ENCODE data around the gene METTL15.

METTL15 gene

GRCh38 chr11:28144808-28145207 is 36.6 kb downstream of the METTL15 start:
- H3K4me3 ChIP-seq (replicated peaks; ENCODE audit: low read depth, low read length) = no peak overlapping the region
- DNase-seq (ENCODE audit: extremely low read depth, insufficient read length) = no peak
- TF ChIP-seq CTCF (IDR thresholded peaks at IDR 0.05; ENCODE audit: insufficient read depth, low read length, poor library complexity, severe bottlenecking) = no peak
- no peaks in the 10 kb centered on the region for H3K27me3 ChIP-seq (replicated peaks; ENCODE audit: control insufficient read depth, insufficient read depth, low read length)
- no peaks in the 10 kb centered on the region for H3K36me3 ChIP-seq (ENCODE audit: control insufficient read depth, insufficient read depth, low read length)

GRCh38 chr11:28146123-28146751 is 38.0 kb downstream of the METTL15 start:
- no peak for TF ChIP-seq CTCF (IDR thresholded peaks at IDR 0.05; ENCODE audit: insufficient read depth, low read length, poor library complexity, severe bottlenecking)
- DNase-seq (ENCODE audit: extremely low read depth, insufficient read length) = no peak
- H3K4me3 ChIP-seq (replicated peaks; ENCODE audit: low read depth, low read length) = no peak overlapping the region
- no peaks in the 10 kb centered on the region for H3K27me3 ChIP-seq (replicated peaks; ENCODE audit: control insufficient read depth, insufficient read depth, low read length)
- no peaks in the 10 kb centered on the region for H3K36me3 ChIP-seq (ENCODE audit: control insufficient read depth, insufficient read depth, low read length)

- H3K27me3 ChIP-seq (replicated peaks; ENCODE audit: control insufficient read depth, insufficient read depth, low read length) = no peaks in the 10 kb centered on the region
- TF ChIP-seq CTCF (IDR thresholded peaks at IDR 0.05; ENCODE audit: insufficient read depth, low read length, poor library complexity, severe bottlenecking) = no peak
- no peak for DNase-seq (ENCODE audit: extremely low read depth, insufficient read length)
- H3K4me3 ChIP-seq (replicated peaks; ENCODE audit: low read depth, low read length) = no peak overlapping the region
- H3K36me3 ChIP-seq (ENCODE audit: control insufficient read depth, insufficient read depth, low read length) = peaks cover 3% of the 10 kb centered on the region; the same call in 1 of the 2 replicates
Measured at GRCh38 chr11:28152743-28153142, 44.6 kb downstream of the METTL15 start.

GRCh38 chr11:28153586-28153985 is 45.4 kb downstream of the METTL15 start:
- DNase-seq (ENCODE audit: extremely low read depth, insufficient read length) = no peak
- no peak for TF ChIP-seq CTCF (IDR thresholded peaks at IDR 0.05; ENCODE audit: insufficient read depth, low read length, poor library complexity, severe bottlenecking)
- H3K36me3 ChIP-seq (ENCODE audit: control insufficient read depth, insufficient read depth, low read length) = peaks cover 3% of the 10 kb centered on the region; the same call in 1 of the 2 replicates
- H3K27me3 ChIP-seq (replicated peaks; ENCODE audit: control insufficient read depth, insufficient read depth, low read length) = no peaks in the 10 kb centered on the region
- H3K4me3 ChIP-seq (replicated peaks; ENCODE audit: low read depth, low read length) = no peak overlapping the region

GRCh38 chr11:28168718-28169117 is 60.5 kb downstream of the METTL15 start:
- no peak for DNase-seq (ENCODE audit: extremely low read depth, insufficient read length)
- Histone ChIP-seq H3K4me3 (replicated peaks; ENCODE audit: low read depth, low read length) (no peak overlapping the region), H3K36me3 (ENCODE audit: control insufficient read depth, insufficient read depth, low read length) (no peaks in the 10 kb centered on the region), H3K27me3 (replicated peaks; ENCODE audit: control insufficient read depth, insufficient read depth, low read length) (no peaks in the 10 kb centered on the region)
- TF ChIP-seq CTCF (IDR thresholded peaks at IDR 0.05; ENCODE audit: insufficient read depth, low read length, poor library complexity, severe bottlenecking) = no peak

- H3K27me3 ChIP-seq (replicated peaks; ENCODE audit: control insufficient read depth, insufficient read depth, low read length) = no peaks in the 10 kb centered on the region
- no peak for DNase-seq (ENCODE audit: extremely low read depth, insufficient read length)
- TF ChIP-seq CTCF (IDR thresholded peaks at IDR 0.05; ENCODE audit: insufficient read depth, low read length, poor library complexity, severe bottlenecking) = no peak
- H3K4me3 ChIP-seq (replicated peaks; ENCODE audit: low read depth, low read length) = no peak overlapping the region
- H3K36me3 ChIP-seq (ENCODE audit: control insufficient read depth, insufficient read depth, low read length) = no peaks in the 10 kb centered on the region
Measured at GRCh38 chr11:28169816-28170215, 61.6 kb downstream of the METTL15 start.
